ENCODE results near the gene FAM240B.

FAM240B gene

GRCh38 chr9:38747067-38747466 lies 27.1 kb upstream of the FAM240B start:
- Histone ChIP-seq H3K27ac (ENCODE audit: insufficient read depth in 1 of 2, low read depth in 1 of 2, low read length in 2 of 2, poor library complexity in 1 of 2, severe bottlenecking in 2 of 2) (no peak overlapping the region), H3K36me3 (ENCODE audit: control insufficient read depth in 4 of 4, insufficient read depth in 4 of 4, low read length in 3 of 4) (no peaks in the 10 kb centered on the region), H3K4me3 (ENCODE audit: control insufficient read depth in 1 of 7, extremely low read depth in 1 of 7, insufficient read depth in 4 of 7, low read depth in 2 of 7, low read length in 6 of 7) (no peak overlapping the region), H3K9me3 (ENCODE audit: control extremely low read depth in 1 of 5, control insufficient read depth in 4 of 5, insufficient read depth in 2 of 5, low read depth in 1 of 5, low read length in 4 of 5) (no peaks in the 10 kb centered on the region), H3K27me3 (replicated peaks in 2 of 5; ENCODE audit: control insufficient read depth in 4 of 5, insufficient read depth in 5 of 5, low read length in 4 of 5) (no peaks in the 10 kb centered on the region), H3K4me1 (ENCODE audit: control extremely low read depth in 1 of 4, control insufficient read depth in 4 of 4, insufficient read depth in 4 of 4, low read length in 3 of 4) (no peaks in the 10 kb centered on the region)
- ChIA-PET CTCF (no interaction called here), POLR2A (no interaction called here)
- 83% methylated on average over 8 of the region's 8 CpGs for WGBS (ENCODE audit: insufficient coverage)
- DNase-seq, result no peak

- no peak overlapping the region for H3K4me3 ChIP-seq (ENCODE audit: control insufficient read depth in 1 of 7, extremely low read depth in 1 of 7, insufficient read depth in 4 of 7, low read depth in 2 of 7, low read length in 6 of 7)
- H3K9me3 ChIP-seq (ENCODE audit: control extremely low read depth in 1 of 5, control insufficient read depth in 4 of 5, insufficient read depth in 2 of 5, low read depth in 1 of 5, low read length in 4 of 5), result no peaks in the 10 kb centered on the region
- no peaks in the 10 kb centered on the region for H3K4me1 ChIP-seq (ENCODE audit: control extremely low read depth in 1 of 4, control insufficient read depth in 4 of 4, insufficient read depth in 4 of 4, low read length in 3 of 4)
- no peaks in the 10 kb centered on the region for H3K36me3 ChIP-seq (ENCODE audit: control insufficient read depth in 4 of 4, insufficient read depth in 4 of 4, low read length in 3 of 4)
- H3K27me3 ChIP-seq (replicated peaks in 2 of 5; ENCODE audit: control insufficient read depth in 4 of 5, insufficient read depth in 5 of 5, low read length in 4 of 5), result no peaks in the 10 kb centered on the region
- no peak for DNase-seq
- H3K27ac ChIP-seq (ENCODE audit: insufficient read depth in 1 of 2, low read depth in 1 of 2, low read length in 2 of 2, poor library complexity in 1 of 2, severe bottlenecking in 2 of 2), result no peak overlapping the region
- 50% methylated on average over 1 of the region's 4 CpGs for WGBS (ENCODE audit: insufficient coverage)
- POLR2A ChIA-PET, result no interaction called here
- CTCF ChIA-PET, result no interaction called here
Observed at GRCh38 chr9:38746303-38746702, 26.4 kb upstream of the FAM240B start.

GRCh38 chr9:38744484-38744883 lies 24.6 kb upstream of the FAM240B start:
- no peak for DNase-seq
- no peaks in the 10 kb centered on the region for H3K4me1 ChIP-seq (ENCODE audit: control extremely low read depth in 1 of 4, control insufficient read depth in 4 of 4, insufficient read depth in 4 of 4, low read length in 3 of 4)
- WGBS (ENCODE audit: insufficient coverage), result 100% methylated on average over 2 of the region's 3 CpGs
- ChIA-PET CTCF (no interaction called here), POLR2A (no interaction called here)
- H3K4me3 ChIP-seq (ENCODE audit: control insufficient read depth in 1 of 7, extremely low read depth in 1 of 7, insufficient read depth in 4 of 7, low read depth in 2 of 7, low read length in 6 of 7), result no peak overlapping the region
- no peaks in the 10 kb centered on the region for H3K9me3 ChIP-seq (ENCODE audit: control extremely low read depth in 1 of 5, control insufficient read depth in 4 of 5, insufficient read depth in 2 of 5, low read depth in 1 of 5, low read length in 4 of 5)
- H3K27ac ChIP-seq (ENCODE audit: insufficient read depth in 1 of 2, low read depth in 1 of 2, low read length in 2 of 2, poor library complexity in 1 of 2, severe bottlenecking in 2 of 2), result no peak overlapping the region
- H3K27me3 ChIP-seq (replicated peaks in 2 of 5; ENCODE audit: control insufficient read depth in 4 of 5, insufficient read depth in 5 of 5, low read length in 4 of 5), result no peaks in the 10 kb centered on the region
- no peaks in the 10 kb centered on the region for H3K36me3 ChIP-seq (ENCODE audit: control insufficient read depth in 4 of 4, insufficient read depth in 4 of 4, low read length in 3 of 4)

- ChIA-PET POLR2A (no interaction called here), CTCF (no interaction called here)
- H3K27me3 ChIP-seq (replicated peaks in 2 of 5; ENCODE audit: control insufficient read depth in 4 of 5, insufficient read depth in 5 of 5, low read length in 4 of 5), result peaks cover 0 to 5% (median 0%) of the 10 kb centered on the region in 5 experiments
Observed at GRCh38 chr9:38737246-38737645, 17.3 kb upstream of the FAM240B start.

GRCh38 chr9:38734831-38735230 lies 14.9 kb upstream of the FAM240B start:
- Histone ChIP-seq H3K36me3 (ENCODE audit: control insufficient read depth in 4 of 4, insufficient read depth in 4 of 4, low read length in 3 of 4) (no peaks in the 10 kb centered on the region), H3K27me3 (replicated peaks in 2 of 5; ENCODE audit: control insufficient read depth in 4 of 5, insufficient read depth in 5 of 5, low read length in 4 of 5) (peaks cover 0 to 5% (median 0%) of the 10 kb centered on the region in 5 experiments), H3K4me3 (ENCODE audit: control insufficient read depth in 1 of 7, extremely low read depth in 1 of 7, insufficient read depth in 4 of 7, low read depth in 2 of 7, low read length in 6 of 7) (no peak overlapping the region), H3K27ac (ENCODE audit: insufficient read depth in 1 of 2, low read depth in 1 of 2, low read length in 2 of 2, poor library complexity in 1 of 2, severe bottlenecking in 2 of 2) (no peak overlapping the region), H3K4me1 (ENCODE audit: control extremely low read depth in 1 of 4, control insufficient read depth in 4 of 4, insufficient read depth in 4 of 4, low read length in 3 of 4) (no peaks in the 10 kb centered on the region), H3K9me3 (ENCODE audit: control extremely low read depth in 1 of 5, control insufficient read depth in 4 of 5, insufficient read depth in 2 of 5, low read depth in 1 of 5, low read length in 4 of 5) (no peaks in the 10 kb centered on the region)
- ChIA-PET CTCF (no interaction called here), POLR2A (no interaction called here)
- DNase-seq, result no peak
- WGBS (ENCODE audit: insufficient coverage), result 94% methylated on average over 3 of the region's 5 CpGs

More at GRCh38 chr9:38737246-38737645, 17.3 kb upstream of the FAM240B start:
- whole genome bisulfite sequencing (ENCODE audit: insufficient coverage), result 100% methylated on average over 2 of the region's 2 CpGs
- no peaks in the 10 kb centered on the region for H3K9me3 ChIP-seq (ENCODE audit: control extremely low read depth in 1 of 5, control insufficient read depth in 4 of 5, insufficient read depth in 2 of 5, low read depth in 1 of 5, low read length in 4 of 5)
- no peaks in the 10 kb centered on the region for H3K4me1 ChIP-seq (ENCODE audit: control extremely low read depth in 1 of 4, control insufficient read depth in 4 of 4, insufficient read depth in 4 of 4, low read length in 3 of 4)
- no peak overlapping the region for H3K27ac ChIP-seq (ENCODE audit: insufficient read depth in 1 of 2, low read depth in 1 of 2, low read length in 2 of 2, poor library complexity in 1 of 2, severe bottlenecking in 2 of 2)
- no peak for DNase-seq
- no peak overlapping the region for H3K4me3 ChIP-seq (ENCODE audit: control insufficient read depth in 1 of 7, extremely low read depth in 1 of 7, insufficient read depth in 4 of 7, low read depth in 2 of 7, low read length in 6 of 7)
- no peaks in the 10 kb centered on the region for H3K36me3 ChIP-seq (ENCODE audit: control insufficient read depth in 4 of 4, insufficient read depth in 4 of 4, low read length in 3 of 4)

- Histone ChIP-seq H3K36me3 (ENCODE audit: control insufficient read depth in 4 of 4, insufficient read depth in 4 of 4, low read length in 3 of 4) (no peaks in the 10 kb centered on the region), H3K4me1 (ENCODE audit: control extremely low read depth in 1 of 4, control insufficient read depth in 4 of 4, insufficient read depth in 4 of 4, low read length in 3 of 4) (no peaks in the 10 kb centered on the region), H3K27me3 (replicated peaks in 2 of 5; ENCODE audit: control insufficient read depth in 4 of 5, insufficient read depth in 5 of 5, low read length in 4 of 5) (peaks cover 0 to 5% (median 0%) of the 10 kb centered on the region in 5 experiments), H3K27ac (ENCODE audit: insufficient read depth in 1 of 2, low read depth in 1 of 2, low read length in 2 of 2, poor library complexity in 1 of 2, severe bottlenecking in 2 of 2) (no peak overlapping the region), H3K9me3 (ENCODE audit: control extremely low read depth in 1 of 5, control insufficient read depth in 4 of 5, insufficient read depth in 2 of 5, low read depth in 1 of 5, low read length in 4 of 5) (no peaks in the 10 kb centered on the region), H3K4me3 (ENCODE audit: control insufficient read depth in 1 of 7, extremely low read depth in 1 of 7, insufficient read depth in 4 of 7, low read depth in 2 of 7, low read length in 6 of 7) (no peak overlapping the region)
- no peak for DNase-seq
- POLR2A ChIA-PET, result no interaction called here
- CTCF ChIA-PET, result no interaction called here
- WGBS (ENCODE audit: insufficient coverage), result 85% methylated on average over 7 of the region's 7 CpGs
Observed at GRCh38 chr9:38733503-38733902, 13.6 kb upstream of the FAM240B start.

GRCh38 chr9:38732885-38733284 lies 13.0 kb upstream of the FAM240B start:
- CTCF ChIA-PET, result no interaction called here
- Histone ChIP-seq H3K4me1 (ENCODE audit: control extremely low read depth in 1 of 4, control insufficient read depth in 4 of 4, insufficient read depth in 4 of 4, low read length in 3 of 4) (no peaks in the 10 kb centered on the region), H3K27me3 (replicated peaks in 2 of 5; ENCODE audit: control insufficient read depth in 4 of 5, insufficient read depth in 5 of 5, low read length in 4 of 5) (peaks cover 0 to 7% (median 0%) of the 10 kb centered on the region in 5 experiments), H3K36me3 (ENCODE audit: control insufficient read depth in 4 of 4, insufficient read depth in 4 of 4, low read length in 3 of 4) (no peaks in the 10 kb centered on the region), H3K9me3 (ENCODE audit: control extremely low read depth in 1 of 5, control insufficient read depth in 4 of 5, insufficient read depth in 2 of 5, low read depth in 1 of 5, low read length in 4 of 5) (no peaks in the 10 kb centered on the region), H3K4me3 (ENCODE audit: control insufficient read depth in 1 of 7, extremely low read depth in 1 of 7, insufficient read depth in 4 of 7, low read depth in 2 of 7, low read length in 6 of 7) (no peak overlapping the region), H3K27ac (ENCODE audit: insufficient read depth in 1 of 2, low read depth in 1 of 2, low read length in 2 of 2, poor library complexity in 1 of 2, severe bottlenecking in 2 of 2) (no peak overlapping the region)
- WGBS (ENCODE audit: insufficient coverage), result 98% methylated on average over 8 of the region's 11 CpGs
- no peak for DNase-seq
- POLR2A ChIA-PET, result no interaction called here

Data from common myeloid progenitor, CD34-positive (primary cell).